ENCODE data around the gene COL25A1.

- no peak for TF ChIP-seq CTCF (conservative IDR thresholded peaks at IDR 0.05; ENCODE audit: low read depth, low read length)
- TF ChIP-seq EZH2 (IDR thresholded peaks at IDR 0.05; ENCODE audit: borderline replicate concordance, low read depth, low read length, poor library complexity, severe bottlenecking): no peak
Measured at GRCh38 chr4:108772402-108772801, 530.1 kb downstream of the COL25A1 start.
